GM18519 (cell line): ENCODE data around the gene COL1A2.

Experiments
- ATAC-seq: cut with Tn5 transposase; IDR thresholded peaks from one replicate; pipeline ENCODE4 v1.9.1; 2021; ENCODE audit warnings: mild to moderate bottlenecking, moderate library complexity; ENCODE audit not compliant: unreplicated experiment, low FRiP score

COL1A2 gene

GRCh38 chr7:94382132-94382531 lies 12.6 kb upstream of the COL1A2 start:
- ATAC-seq: no peak

GRCh38 chr7:94382746-94383145 lies 11.9 kb upstream of the COL1A2 start:
- no peak for ATAC-seq

GRCh38 chr7:94384315-94384714 lies 10.4 kb upstream of the COL1A2 start:
- no peak for ATAC-seq

DNA sequence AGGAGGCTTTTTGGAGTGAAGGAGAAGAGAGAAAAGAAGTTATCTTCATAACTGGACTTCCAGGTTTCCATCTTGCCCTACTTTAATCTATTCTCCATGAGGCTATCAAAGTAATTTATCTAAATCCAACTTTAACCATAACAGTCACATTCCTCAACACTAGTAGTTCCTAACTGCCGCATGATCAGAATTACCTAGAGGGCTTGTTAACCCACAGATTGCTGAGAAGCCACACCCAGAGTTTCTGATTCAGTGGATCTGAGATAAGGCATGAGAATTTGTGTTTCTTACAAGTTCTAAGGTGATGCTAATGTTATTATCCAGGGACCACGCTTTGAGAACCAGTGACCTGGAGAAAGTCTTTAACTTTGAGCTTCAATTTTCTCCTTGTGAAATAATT lies 8.3 kb upstream of the COL1A2 start:
- ATAC-seq: no peak

GRCh38 chr7:94388540-94388939 lies 6.2 kb upstream of the COL1A2 start:
- no peak for ATAC-seq

DNA sequence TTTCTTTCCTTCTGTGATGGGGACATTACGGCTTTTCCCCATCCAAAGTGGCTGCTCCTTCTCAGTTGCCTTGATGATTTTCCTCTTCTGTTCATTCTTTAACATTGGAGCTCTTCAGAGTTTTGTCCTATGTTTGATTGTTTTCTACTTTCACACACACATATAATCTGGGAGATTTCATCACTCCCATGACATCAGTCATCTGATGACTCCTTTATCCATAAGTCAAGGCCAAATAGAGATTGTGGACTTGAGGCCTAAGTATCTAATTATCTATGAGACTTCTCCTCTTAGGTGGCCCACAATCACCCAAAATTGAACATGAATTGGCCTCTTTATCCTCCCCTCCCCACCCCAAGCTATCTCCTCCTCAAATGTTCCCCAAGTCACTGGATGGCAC lies 5.3 kb upstream of the COL1A2 start:
- no peak for ATAC-seq

GRCh38 chr7:94391726-94392392 lies 2.8 kb upstream of the COL1A2 start:
- ATAC-seq: peak; percentile 63

GRCh38 chr7:94392393-94392786 lies 2.3 kb upstream of the COL1A2 start:
- no peak for ATAC-seq

- ATAC-seq: no peak
Observed at GRCh38 chr7:94393246-94394108, 1.2 kb upstream of the COL1A2 start.

- no peak for ATAC-seq
Observed at GRCh38 chr7:94394109-94394436, 622 bp upstream of the COL1A2 start.

DNA sequence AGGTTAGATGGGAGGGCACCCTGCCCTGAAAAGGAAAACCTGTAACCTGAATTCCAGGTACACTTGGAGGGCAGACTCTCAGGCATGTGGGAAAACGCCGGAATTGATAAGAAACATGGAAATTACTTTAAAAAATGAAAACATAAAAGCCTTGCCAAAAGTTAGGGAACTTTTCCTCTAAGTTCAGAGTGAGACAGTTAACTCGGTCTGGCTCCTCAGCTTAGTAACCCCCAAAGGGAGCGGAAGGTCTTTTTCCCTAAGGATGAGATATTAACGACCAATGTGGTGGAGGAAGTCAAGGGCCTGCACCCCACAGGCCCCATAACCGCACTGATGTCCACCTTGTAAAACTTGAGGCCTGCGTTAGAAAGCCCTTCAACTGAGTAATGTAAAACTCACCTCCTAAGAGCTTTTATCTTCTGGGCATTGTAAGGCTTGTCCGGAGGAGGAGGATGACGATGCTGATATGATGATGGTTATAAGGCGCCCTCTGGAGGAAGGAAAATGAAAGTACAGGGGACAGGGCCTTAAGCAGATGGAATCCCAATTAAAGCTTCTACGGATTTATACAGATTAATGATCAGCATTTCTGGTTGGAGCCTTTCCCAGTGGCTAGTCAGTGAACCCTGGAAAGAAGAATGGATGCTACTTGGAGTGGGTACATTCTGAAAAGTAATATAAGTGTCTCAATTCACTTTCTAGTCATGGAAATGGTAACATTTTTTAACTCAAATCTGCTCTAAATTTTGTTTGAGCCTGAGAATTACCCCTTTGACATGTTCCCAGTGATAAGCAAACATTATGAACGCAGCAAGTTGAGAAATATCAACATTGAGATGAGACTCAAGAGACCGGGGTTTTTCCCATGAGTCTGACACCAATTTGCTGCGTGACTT lies 694 bp downstream of the COL1A2 start:
- ATAC-seq: peak; percentile 66

DNA sequence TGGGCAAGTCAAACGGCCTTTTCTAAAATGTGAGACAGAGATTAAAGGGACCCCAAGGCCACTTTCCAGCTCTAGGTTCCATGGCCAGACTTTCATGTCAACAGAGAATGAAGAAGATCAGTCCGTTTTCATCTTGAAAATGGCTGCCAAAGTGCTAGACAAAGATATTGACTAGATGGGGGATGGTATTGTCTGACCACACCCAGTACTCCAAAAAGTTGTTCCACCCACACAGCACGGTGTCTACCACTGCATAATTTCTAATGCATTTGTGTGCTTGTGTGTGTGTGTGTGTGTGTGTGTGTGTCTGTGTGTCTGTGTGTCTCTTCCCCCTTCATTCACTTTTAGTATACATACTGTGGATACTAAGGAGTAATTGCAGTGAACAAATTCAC lies 1.3 kb downstream of the COL1A2 start:
- no peak for ATAC-seq

DNA sequence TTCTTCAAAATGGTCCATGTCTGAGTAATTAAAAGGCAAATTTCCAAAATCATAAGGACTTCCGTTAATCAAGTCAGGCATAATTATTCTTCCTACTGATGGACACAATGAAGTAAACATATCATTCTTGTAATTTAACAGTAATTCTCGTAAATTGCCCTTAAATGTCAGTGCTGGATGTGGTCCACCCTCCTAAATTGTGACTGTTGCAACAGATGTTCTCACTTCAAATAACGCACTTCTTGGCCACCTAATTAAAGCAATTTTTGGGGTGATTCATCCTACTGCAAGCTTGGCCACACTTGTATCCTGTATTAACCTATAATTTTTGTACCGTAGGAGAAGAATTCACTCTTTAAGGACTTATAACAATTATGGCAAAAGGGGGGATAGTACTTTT lies 1.9 kb downstream of the COL1A2 start:
- ATAC-seq: no peak

DNA sequence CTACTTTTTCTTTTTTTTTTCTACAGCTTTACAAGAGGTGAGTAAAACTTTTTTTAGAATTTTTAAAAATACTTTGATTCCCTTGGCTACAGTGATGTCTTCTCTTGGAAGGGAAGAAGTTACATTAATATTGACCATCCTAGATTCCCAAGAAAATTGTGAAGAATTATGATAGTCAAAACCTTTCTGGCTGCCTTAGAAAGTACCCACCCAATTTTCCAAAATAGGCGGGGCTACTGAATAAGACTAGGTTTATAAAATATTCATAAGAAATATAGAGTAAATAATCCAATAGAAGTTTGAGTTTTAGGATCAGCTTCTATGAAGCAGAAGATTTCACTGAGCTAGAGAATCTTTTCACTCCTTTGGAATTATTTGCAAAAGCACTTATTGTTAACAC lies 3.0 kb downstream of the COL1A2 start:
- no peak for ATAC-seq

DNA sequence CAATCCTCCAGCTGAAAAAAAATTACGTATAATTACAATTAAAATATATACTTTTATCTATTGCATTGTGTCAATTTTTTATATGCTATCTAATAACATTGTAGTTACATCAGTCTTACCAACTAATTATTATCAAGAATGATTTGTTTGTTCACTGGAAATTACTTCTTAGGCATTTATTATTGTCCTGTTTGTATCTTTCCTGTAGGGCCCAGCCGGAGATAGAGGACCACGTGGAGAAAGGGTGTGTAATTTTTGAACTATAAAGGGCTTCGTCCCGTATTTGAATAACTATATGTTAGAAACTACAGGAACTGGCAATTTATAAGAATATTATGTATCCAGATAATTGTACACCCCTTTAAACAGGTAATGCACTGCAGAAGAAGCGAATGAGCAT lies 4.1 kb downstream of the COL1A2 start:
- ATAC-seq: no peak

DNA sequence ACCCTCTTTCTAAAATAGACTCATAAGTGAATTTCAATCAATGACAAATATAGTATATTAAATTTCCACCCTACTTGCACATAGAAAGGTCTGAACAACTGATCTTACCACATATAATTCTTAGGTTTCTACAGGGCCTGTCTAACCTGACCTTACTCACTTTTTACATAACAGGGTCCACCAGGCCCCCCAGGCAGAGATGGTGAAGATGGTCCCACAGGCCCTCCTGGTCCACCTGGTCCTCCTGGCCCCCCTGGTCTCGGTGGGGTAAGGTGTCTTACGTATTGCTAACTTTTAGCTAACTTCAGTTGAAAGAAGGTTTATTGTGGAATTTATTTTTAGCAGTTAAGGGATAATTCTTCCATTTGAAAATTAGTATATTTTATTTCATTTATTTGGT lies 5.3 kb downstream of the COL1A2 start:
- ATAC-seq: no peak

DNA sequence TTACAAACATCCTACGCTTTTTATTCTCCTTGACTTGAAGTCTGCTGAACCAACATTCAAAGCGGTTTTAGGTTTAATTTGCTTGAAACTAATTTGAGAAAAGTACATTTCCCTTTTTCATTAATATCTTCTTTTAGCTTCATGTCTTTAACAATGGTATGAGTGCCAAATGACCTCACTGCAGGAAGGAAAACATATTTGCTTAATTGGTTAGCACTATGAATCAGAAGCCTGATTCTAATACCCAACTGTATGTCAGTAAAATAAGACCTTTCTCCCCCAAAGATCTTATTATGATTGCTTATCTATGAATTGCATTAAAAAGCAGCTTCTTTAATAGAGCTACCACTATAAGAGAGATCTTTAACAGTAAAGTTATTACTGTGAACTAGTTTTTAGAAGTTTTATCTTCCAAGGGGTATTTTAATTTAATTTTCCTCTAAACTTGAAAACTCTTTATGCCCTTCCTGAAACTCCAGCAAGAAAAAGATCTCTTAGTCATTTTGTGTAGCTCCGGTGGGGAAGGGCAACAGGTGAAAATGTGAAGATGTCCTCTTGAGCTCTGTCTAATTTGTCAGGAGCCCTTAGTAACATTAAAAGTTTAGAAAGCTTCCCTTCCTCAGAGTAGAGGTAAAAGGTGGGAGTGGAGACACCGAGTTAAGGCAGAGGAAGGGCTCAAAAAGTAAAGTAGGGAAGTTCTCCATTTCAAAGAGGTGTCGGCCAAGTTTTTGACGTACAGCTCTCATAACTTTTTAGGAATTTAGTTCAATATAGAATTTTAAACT lies 6.1 kb downstream of the COL1A2 start:
- ATAC-seq: no peak

DNA sequence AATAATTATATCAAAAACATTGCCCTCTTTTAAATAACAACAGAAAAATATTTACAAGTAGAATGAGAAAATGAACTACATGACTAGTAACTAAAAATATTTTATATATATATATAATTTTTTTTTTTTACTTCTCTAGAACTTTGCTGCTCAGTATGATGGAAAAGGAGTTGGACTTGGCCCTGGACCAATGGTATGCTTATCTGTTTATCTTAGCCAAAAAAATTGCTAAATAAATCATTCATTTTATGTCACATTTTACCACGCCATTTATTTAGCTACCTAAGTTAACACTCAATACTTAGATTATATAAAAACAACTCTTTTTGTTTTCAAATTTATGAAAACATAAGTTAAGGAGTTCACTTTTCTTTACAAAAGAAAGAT lies 6.7 kb downstream of the COL1A2 start:
- ATAC-seq: no peak

DNA sequence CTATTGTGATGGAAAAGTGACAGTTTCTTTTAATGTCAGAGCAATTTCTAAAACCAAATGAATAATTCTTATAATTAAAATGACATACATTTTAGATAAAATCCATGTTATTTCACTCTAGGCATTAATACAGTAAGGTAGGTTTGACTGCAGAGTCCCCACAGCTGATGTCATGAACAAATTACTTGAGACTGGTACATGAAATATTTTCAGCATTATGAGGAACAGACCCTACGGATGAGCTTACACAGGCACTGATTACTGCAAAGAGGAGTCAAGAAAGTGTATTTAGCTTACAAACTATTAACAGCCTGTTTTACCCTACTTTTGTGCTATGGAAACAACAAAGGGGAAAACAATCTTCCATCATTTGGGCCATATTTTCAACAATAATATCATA lies 8.9 kb downstream of the COL1A2 start:
- ATAC-seq: no peak

DNA sequence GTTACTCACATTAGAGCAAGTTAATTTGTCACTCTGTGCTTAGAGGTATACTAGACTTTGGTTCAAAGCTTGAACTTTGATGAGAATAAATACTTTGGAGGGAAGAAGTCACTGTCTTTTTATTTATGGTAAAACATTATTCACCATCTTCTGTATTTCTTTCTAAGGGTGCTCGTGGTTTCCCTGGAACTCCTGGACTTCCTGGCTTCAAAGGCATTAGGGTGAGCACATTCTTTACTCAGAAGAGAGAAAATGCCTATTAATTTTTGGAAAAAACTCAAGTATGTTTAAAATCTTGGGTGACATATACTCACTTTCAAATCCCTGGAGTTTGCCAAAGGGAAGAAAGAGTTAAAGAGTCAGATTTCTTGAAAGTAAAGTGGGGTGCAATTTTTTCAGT lies 10.8 kb downstream of the COL1A2 start:
- no peak for ATAC-seq

GRCh38 chr7:94406696-94407095 lies 12.0 kb downstream of the COL1A2 start:
- no peak for ATAC-seq
